LNCAP (cell line): ENCODE results near the gene EPS8L2.

ENCODE experiments used
- CTCF ChIP-seq: fragments of 450-650 bp; IDR thresholded peaks from 2 replicates; pipeline ENCODE4 v1.5.1; 2017; ENCODE audit warnings: mild to moderate bottlenecking

Gene EPS8L2

GRCh38 chr11:726278-727220 lies 20.5 kb downstream of the EPS8L2 start:
- TF ChIP-seq CTCF = no peak

GRCh38 chr11:727281-727701 lies 21.3 kb downstream of the EPS8L2 start:
- no peak for TF ChIP-seq CTCF

- TF ChIP-seq CTCF = peak; percentile 92
These were observed 22.1 kb downstream of the EPS8L2 start for GRCh38 chr11:727859-728748.

- no peak for TF ChIP-seq CTCF
These were observed 23.0 kb downstream of the EPS8L2 start for GRCh38 chr11:728901-729491.

GRCh38 chr11:729492-730074 lies 23.6 kb downstream of the EPS8L2 start:
- no peak for TF ChIP-seq CTCF

GRCh38 chr11:733072-733471 lies 27.0 kb downstream of the EPS8L2 start:
- TF ChIP-seq CTCF = no peak

- no peak for TF ChIP-seq CTCF
These were observed 31.3 kb downstream of the EPS8L2 start for GRCh38 chr11:737366-737765.
